BLaER1 (cell line): ENCODE results near the gene C16orf54.
A peak's percentile ranks its signal among the peaks of the same experiment; 100 is the strongest.
"Not testable (repeated sequence)": the region's sequence is repeated elsewhere in the genome, so short reads cannot be mapped to it uniquely, and the experiment has no call there.

ENCODE experiments used
- H3K27ac ChIP-seq: shearing (Covaris generic); formaldehyde crosslinking; 2 replicates; pipeline ENCODE4 v1.8.1; 2022
- H3K27me3 ChIP-seq: shearing (Covaris generic); formaldehyde crosslinking; 2 replicates; pipeline ENCODE4 v1.8.1; 2022
- H3K36me3 ChIP-seq: shearing (Covaris generic); formaldehyde crosslinking; 2 replicates; pipeline ENCODE4 v1.8.1; 2022
- H3K4me1 ChIP-seq: shearing (Covaris generic); formaldehyde crosslinking; 2 replicates; pipeline ENCODE4 v1.8.1; 2022
- H3K4me2 ChIP-seq: shearing (Covaris generic); formaldehyde crosslinking; 2 replicates; pipeline ENCODE4 v1.8.1; 2022
- H3K4me3 ChIP-seq: shearing (Covaris generic); formaldehyde crosslinking; 2 replicates; pipeline ENCODE4 v1.8.1; 2022
- H3K9ac ChIP-seq: shearing (Covaris generic); formaldehyde crosslinking; 2 replicates; pipeline ENCODE4 v1.8.1; 2022
- H3K9me3 ChIP-seq: shearing (Covaris generic); formaldehyde crosslinking; 2 replicates; pipeline ENCODE4 v1.8.1; 2022
- H4K20me1 ChIP-seq: shearing (Covaris generic); formaldehyde crosslinking; 2 replicates; pipeline ENCODE4 v1.8.1; 2022
- Cebpa-rat ChIP-seq: shearing (Covaris generic); IDR thresholded peaks from 2 replicates; pipeline ENCODE4 v1.8.1; 2022

C16orf54 gene

GRCh38 chr16:29729116-29729521 lies 16.7 kb downstream of the C16orf54 start:
- Histone ChIP-seq H3K27ac (no peak overlapping the region), H3K4me2 (peak overlapping the region; percentile 77), H3K4me3 (no peak overlapping the region), H3K27me3 (no peaks in the 10 kb centered on the region), H3K9me3 (peaks cover 8% of the 10 kb centered on the region; the same call in 1 of the 2 replicates), H3K36me3 (no peaks in the 10 kb centered on the region), H3K4me1 (peaks cover 80% of the 10 kb centered on the region), H4K20me1 (no peaks in the 10 kb centered on the region), H3K9ac (no peak overlapping the region)
- no peak for TF ChIP-seq Cebpa-rat

- peak overlapping the region; percentile 35; the same call in 1 of the 2 replicates for H3K27ac ChIP-seq
- peak overlapping the region; percentile 31 for H3K4me2 ChIP-seq
- H3K4me1 ChIP-seq: peaks cover 93% of the 10 kb centered on the region
- H3K9ac ChIP-seq: no peak overlapping the region; the same call in 1 of the 2 replicates
- TF ChIP-seq Cebpa-rat: no peak
- H4K20me1 ChIP-seq: no peaks in the 10 kb centered on the region
- no peak overlapping the region for H3K4me3 ChIP-seq
- peaks cover 3% of the 10 kb centered on the region; the same call in 1 of the 2 replicates for H3K9me3 ChIP-seq
- H3K36me3 ChIP-seq: no peaks in the 10 kb centered on the region
- no peaks in the 10 kb centered on the region for H3K27me3 ChIP-seq
Measured at GRCh38 chr16:29727452-29727851, 18.3 kb downstream of the C16orf54 start.

GRCh38 chr16:29726845-29727377 lies 18.9 kb downstream of the C16orf54 start:
- no peaks in the 10 kb centered on the region for H4K20me1 ChIP-seq
- no peaks in the 10 kb centered on the region for H3K36me3 ChIP-seq
- no peaks in the 10 kb centered on the region for H3K27me3 ChIP-seq
- no peak for TF ChIP-seq Cebpa-rat
- peaks cover 93% of the 10 kb centered on the region for H3K4me1 ChIP-seq
- H3K9me3 ChIP-seq: no peaks in the 10 kb centered on the region
- peak overlapping the region; percentile 31 for H3K4me2 ChIP-seq
- no peak overlapping the region; the same call in 1 of the 2 replicates for H3K9ac ChIP-seq
- peak overlapping the region; percentile 35; the same call in 1 of the 2 replicates for H3K27ac ChIP-seq
- no peak overlapping the region for H3K4me3 ChIP-seq

GRCh38 chr16:29721167-29721879 lies 24.5 kb downstream of the C16orf54 start:
- not testable (repeated sequence) for H3K36me3 ChIP-seq, H3K27me3 ChIP-seq, H3K9me3 ChIP-seq, H4K20me1 ChIP-seq
- peak overlapping the region; percentile 79 for H3K4me2 ChIP-seq
- H3K4me3 ChIP-seq: peak overlapping the region; percentile 41
- H3K4me1 ChIP-seq: peaks cover 67% of the 10 kb centered on the region
- H3K27ac ChIP-seq: peak overlapping the region; percentile 87
- H3K9ac ChIP-seq: peak overlapping the region; percentile 72

- H3K27me3 ChIP-seq: no peaks in the 10 kb centered on the region
- H3K4me3 ChIP-seq: peak overlapping the region; percentile 41
- peak overlapping the region; percentile 79 for H3K4me2 ChIP-seq
- no peaks in the 10 kb centered on the region for H4K20me1 ChIP-seq
- TF ChIP-seq Cebpa-rat: peak; percentile 89; the same call in 1 of the 2 replicates
- H3K27ac ChIP-seq: peak overlapping the region; percentile 87
- no peaks in the 10 kb centered on the region for H3K36me3 ChIP-seq
- H3K9ac ChIP-seq: peak overlapping the region; percentile 72
- no peaks in the 10 kb centered on the region for H3K9me3 ChIP-seq
- H3K4me1 ChIP-seq: peaks cover 63% of the 10 kb centered on the region
Measured at GRCh38 chr16:29720703-29721102, 25.1 kb downstream of the C16orf54 start.

- no peak for TF ChIP-seq Cebpa-rat
- no peak overlapping the region for H3K4me3 ChIP-seq
- peaks cover 48% of the 10 kb centered on the region for H3K4me1 ChIP-seq
- peak overlapping the region; percentile 39 for H3K4me2 ChIP-seq
- no peaks in the 10 kb centered on the region for H3K9me3 ChIP-seq
- H3K9ac ChIP-seq: no peak overlapping the region
- no peaks in the 10 kb centered on the region for H3K36me3 ChIP-seq
- no peaks in the 10 kb centered on the region for H4K20me1 ChIP-seq
- no peaks in the 10 kb centered on the region for H3K27me3 ChIP-seq
- peak overlapping the region; percentile 51; the same call in 1 of the 2 replicates for H3K27ac ChIP-seq
Measured at GRCh38 chr16:29719063-29719462, 26.7 kb downstream of the C16orf54 start.

- Histone ChIP-seq H3K27me3 (no peaks in the 10 kb centered on the region), H3K9me3 (no peaks in the 10 kb centered on the region), H4K20me1 (no peaks in the 10 kb centered on the region), H3K9ac (no peak overlapping the region), H3K4me3 (no peak overlapping the region), H3K36me3 (no peaks in the 10 kb centered on the region), H3K4me2 (no peak overlapping the region), H3K4me1 (peaks cover 31% of the 10 kb centered on the region), H3K27ac (no peak overlapping the region)
- no peak for TF ChIP-seq Cebpa-rat
Measured at GRCh38 chr16:29717113-29717512, 28.7 kb downstream of the C16orf54 start.

GRCh38 chr16:29714972-29715371 lies 30.8 kb downstream of the C16orf54 start:
- peaks cover 33% of the 10 kb centered on the region for H3K4me1 ChIP-seq
- H3K4me2 ChIP-seq: no peak overlapping the region
- H3K9me3 ChIP-seq: no peaks in the 10 kb centered on the region
- TF ChIP-seq Cebpa-rat: no peak
- no peak overlapping the region for H3K27ac ChIP-seq
- H3K4me3 ChIP-seq: no peak overlapping the region
- H3K36me3 ChIP-seq: no peaks in the 10 kb centered on the region
- H3K9ac ChIP-seq: no peak overlapping the region
- no peaks in the 10 kb centered on the region for H3K27me3 ChIP-seq
- no peaks in the 10 kb centered on the region for H4K20me1 ChIP-seq

- peaks cover 34% of the 10 kb centered on the region for H3K4me1 ChIP-seq
- no peak overlapping the region for H3K27ac ChIP-seq
- 0 out of 2 replicates have a peak, but pooled peaks cover 4% of the 10 kb centered on the region for H3K9me3 ChIP-seq
- H4K20me1 ChIP-seq: no peaks in the 10 kb centered on the region
- no peaks in the 10 kb centered on the region for H3K36me3 ChIP-seq
- no peak overlapping the region for H3K4me3 ChIP-seq
- H3K27me3 ChIP-seq: no peaks in the 10 kb centered on the region
- no peak for TF ChIP-seq Cebpa-rat
- H3K9ac ChIP-seq: no peak overlapping the region
- no peak overlapping the region for H3K4me2 ChIP-seq
Measured at GRCh38 chr16:29714396-29714795, 31.4 kb downstream of the C16orf54 start.

GRCh38 chr16:29712809-29713208 lies 33.0 kb downstream of the C16orf54 start:
- H4K20me1 ChIP-seq: no peaks in the 10 kb centered on the region
- peaks cover 12% of the 10 kb centered on the region; the same call in 1 of the 2 replicates for H3K9me3 ChIP-seq
- no peak for TF ChIP-seq Cebpa-rat
- no peak overlapping the region for H3K4me2 ChIP-seq
- H3K4me3 ChIP-seq: no peak overlapping the region
- no peaks in the 10 kb centered on the region for H3K27me3 ChIP-seq
- H3K4me1 ChIP-seq: peaks cover 41% of the 10 kb centered on the region
- no peak overlapping the region for H3K9ac ChIP-seq
- no peaks in the 10 kb centered on the region for H3K36me3 ChIP-seq
- H3K27ac ChIP-seq: no peak overlapping the region
